Activated naive CD8-positive, alpha-beta T cell treated with anti-CD3 and anti-CD28 coated beads for 36 hours (primary cell): Measurements from ENCODE around the gene SLC22A1. TPM values are rescaled to one million over a fixed set of nuclear protein-coding genes. Genes with fewer than 3 reads are reported as not detected.

Experiments
- DNase-seq: peaks from one replicate; pipeline ENCODE4 v3.0.0; 2021
- H3K27ac Mint-ChIP-seq: one replicate; pipeline ENCODE4 v1.8.0; 2022; ENCODE audit warnings: mild to moderate bottlenecking, moderate library complexity, mixed read lengths
- H3K27me3 Mint-ChIP-seq: one replicate; pipeline ENCODE4 v1.8.0; 2022; ENCODE audit warnings: mild to moderate bottlenecking, mixed read lengths
- H3K36me3 Mint-ChIP-seq: one replicate; pipeline ENCODE4 v1.8.0; 2021; ENCODE audit warnings: mild to moderate bottlenecking, mixed read lengths
- H3K4me1 Mint-ChIP-seq: one replicate; pipeline ENCODE4 v1.8.0; 2021; ENCODE audit warnings: mixed read lengths
- H3K4me3 Mint-ChIP-seq: one replicate; pipeline ENCODE4 v1.8.0; 2022; ENCODE audit warnings: mild to moderate bottlenecking, moderate library complexity, mixed read lengths
- H3K9me3 Mint-ChIP-seq: one replicate; pipeline ENCODE4 v1.8.0; 2022; ENCODE audit warnings: mixed read lengths
- total RNA-seq, 2 experiments: library from RNA; stranded (reverse); gene quantifications; one replicate each; pipeline ENCODE4 v1.2.3, GENCODE V29; 2021

SLC22A1 gene
- under 1 TPM in 1 of 2 experiments, not detected in 1; 0.85 TPM for total RNA-seq

- H3K4me3 Mint-ChIP-seq: no peak within 1 kb of the TSS
- peaks cover 8% of the 10 kb centered on the region for H3K36me3 Mint-ChIP-seq
- no peaks in the 10 kb centered on the region for H3K4me1 Mint-ChIP-seq
- H3K9me3 Mint-ChIP-seq: no peaks in the 10 kb centered on the region
- H3K27ac Mint-ChIP-seq: no peak within 1 kb of the TSS
- H3K27me3 Mint-ChIP-seq: no peaks in the 10 kb centered on the region
- no peak for DNase-seq
These were observed at the start of gene SLC22A1 for GRCh38 chr6:160121558-160121957. Gene SLC22A1 (plus strand): TSS chr6:160121815. CDS start chr6:160121936, 121 bp downstream.

- no peak overlapping the region for H3K27ac Mint-ChIP-seq
- no peaks in the 10 kb centered on the region for H3K9me3 Mint-ChIP-seq
- no peaks in the 10 kb centered on the region for H3K27me3 Mint-ChIP-seq
- peaks cover 15% of the 10 kb centered on the region for H3K4me1 Mint-ChIP-seq
- no peak overlapping the region for H3K4me3 Mint-ChIP-seq
- H3K36me3 Mint-ChIP-seq: peaks cover 36% of the 10 kb centered on the region
- DNase-seq: no peak
These were observed 48.3 kb upstream of the SLC22A1 start for GRCh38 chr6:160073272-160073671.

- no peak overlapping the region for H3K27ac Mint-ChIP-seq
- no peaks in the 10 kb centered on the region for H3K4me1 Mint-ChIP-seq
- H3K27me3 Mint-ChIP-seq: no peaks in the 10 kb centered on the region
- no peak for DNase-seq
- no peak overlapping the region for H3K4me3 Mint-ChIP-seq
- peaks cover 26% of the 10 kb centered on the region for H3K36me3 Mint-ChIP-seq
- no peaks in the 10 kb centered on the region for H3K9me3 Mint-ChIP-seq
These were observed 45.6 kb upstream of the SLC22A1 start for GRCh38 chr6:160076009-160076408.

- no peak for DNase-seq
- Mint-ChIP-seq H3K4me3 (no peak overlapping the region), H3K27me3 (no peaks in the 10 kb centered on the region), H3K4me1 (no peaks in the 10 kb centered on the region), H3K27ac (no peak overlapping the region), H3K9me3 (no peaks in the 10 kb centered on the region), H3K36me3 (peaks cover 27% of the 10 kb centered on the region)
These were observed 44.6 kb upstream of the SLC22A1 start for GRCh38 chr6:160077024-160077423.

GRCh38 chr6:160077526-160077925, 44.1 kb upstream of the SLC22A1 start:
- H3K36me3 Mint-ChIP-seq: peaks cover 27% of the 10 kb centered on the region
- H3K9me3 Mint-ChIP-seq: no peaks in the 10 kb centered on the region

GRCh38 chr6:160078883-160079685, 42.5 kb upstream of the SLC22A1 start:
- H3K27me3 Mint-ChIP-seq: no peaks in the 10 kb centered on the region
- peaks cover 5% of the 10 kb centered on the region for H3K4me1 Mint-ChIP-seq
- H3K36me3 Mint-ChIP-seq: peaks cover 25% of the 10 kb centered on the region
- no peak overlapping the region for H3K27ac Mint-ChIP-seq
- no peak for DNase-seq
- no peaks in the 10 kb centered on the region for H3K9me3 Mint-ChIP-seq
- H3K4me3 Mint-ChIP-seq: no peak overlapping the region

More at GRCh38 chr6:160077526-160077925, 44.1 kb upstream of the SLC22A1 start:
- no peak for DNase-seq
- H3K27me3 Mint-ChIP-seq: no peaks in the 10 kb centered on the region
- no peak overlapping the region for H3K4me3 Mint-ChIP-seq
- H3K27ac Mint-ChIP-seq: no peak overlapping the region
- H3K4me1 Mint-ChIP-seq: no peaks in the 10 kb centered on the region

GRCh38 chr6:160079686-160080043, 42.0 kb upstream of the SLC22A1 start:
- Mint-ChIP-seq H3K4me3 (no peak overlapping the region), H3K9me3 (no peaks in the 10 kb centered on the region), H3K36me3 (peaks cover 27% of the 10 kb centered on the region), H3K27me3 (no peaks in the 10 kb centered on the region), H3K27ac (no peak overlapping the region), H3K4me1 (peaks cover 5% of the 10 kb centered on the region)
- no peak for DNase-seq

GRCh38 chr6:160080097-160080496, 41.5 kb upstream of the SLC22A1 start:
- Mint-ChIP-seq H3K27ac (no peak overlapping the region), H3K9me3 (no peaks in the 10 kb centered on the region), H3K4me3 (no peak overlapping the region), H3K36me3 (peaks cover 29% of the 10 kb centered on the region), H3K27me3 (no peaks in the 10 kb centered on the region), H3K4me1 (peaks cover 5% of the 10 kb centered on the region)
- no peak for DNase-seq

GRCh38 chr6:160081398-160081797, 40.2 kb upstream of the SLC22A1 start:
- peaks cover 42% of the 10 kb centered on the region for H3K36me3 Mint-ChIP-seq
- no peaks in the 10 kb centered on the region for H3K9me3 Mint-ChIP-seq
- no peak overlapping the region for H3K4me3 Mint-ChIP-seq
- H3K4me1 Mint-ChIP-seq: peaks cover 17% of the 10 kb centered on the region
- no peak for DNase-seq
- no peak overlapping the region for H3K27ac Mint-ChIP-seq
- no peaks in the 10 kb centered on the region for H3K27me3 Mint-ChIP-seq

GRCh38 chr6:160082627-160083026, 39.0 kb upstream of the SLC22A1 start:
- Mint-ChIP-seq H3K27ac (no peak overlapping the region), H3K9me3 (no peaks in the 10 kb centered on the region), H3K27me3 (no peaks in the 10 kb centered on the region), H3K4me1 (peaks cover 27% of the 10 kb centered on the region), H3K36me3 (peaks cover 48% of the 10 kb centered on the region), H3K4me3 (no peak overlapping the region)
- no peak for DNase-seq

- no peaks in the 10 kb centered on the region for H3K9me3 Mint-ChIP-seq
- no peak for DNase-seq
- no peak overlapping the region for H3K27ac Mint-ChIP-seq
- peaks cover 27% of the 10 kb centered on the region for H3K4me1 Mint-ChIP-seq
- no peaks in the 10 kb centered on the region for H3K27me3 Mint-ChIP-seq
- peaks cover 48% of the 10 kb centered on the region for H3K36me3 Mint-ChIP-seq
- H3K4me3 Mint-ChIP-seq: no peak overlapping the region
These were observed 37.3 kb upstream of the SLC22A1 start for GRCh38 chr6:160084198-160084776.

GRCh38 chr6:160085226-160085625, 36.4 kb upstream of the SLC22A1 start:
- H3K27me3 Mint-ChIP-seq: no peaks in the 10 kb centered on the region
- H3K4me3 Mint-ChIP-seq: no peak overlapping the region
- no peaks in the 10 kb centered on the region for H3K9me3 Mint-ChIP-seq
- peak overlapping the region; percentile 45 for H3K27ac Mint-ChIP-seq
- peaks cover 27% of the 10 kb centered on the region for H3K4me1 Mint-ChIP-seq
- DNase-seq: no peak
- H3K36me3 Mint-ChIP-seq: peaks cover 44% of the 10 kb centered on the region

GRCh38 chr6:160085713-160086505, 35.7 kb upstream of the SLC22A1 start:
- no peaks in the 10 kb centered on the region for H3K9me3 Mint-ChIP-seq
- peaks cover 27% of the 10 kb centered on the region for H3K4me1 Mint-ChIP-seq
- no peak for DNase-seq
- H3K27ac Mint-ChIP-seq: peak overlapping the region; percentile 45
- H3K4me3 Mint-ChIP-seq: no peak overlapping the region
- no peaks in the 10 kb centered on the region for H3K27me3 Mint-ChIP-seq
- H3K36me3 Mint-ChIP-seq: peaks cover 40% of the 10 kb centered on the region

- Mint-ChIP-seq H3K27ac (peak overlapping the region; percentile 48), H3K4me1 (peaks cover 27% of the 10 kb centered on the region), H3K27me3 (no peaks in the 10 kb centered on the region), H3K36me3 (peaks cover 36% of the 10 kb centered on the region), H3K9me3 (no peaks in the 10 kb centered on the region), H3K4me3 (no peak overlapping the region)
- DNase-seq: peak; percentile 18
These were observed 34.9 kb upstream of the SLC22A1 start for GRCh38 chr6:160086754-160087153.

GRCh38 chr6:160088069-160088783, 33.4 kb upstream of the SLC22A1 start:
- no peak overlapping the region for H3K27ac Mint-ChIP-seq
- peaks cover 41% of the 10 kb centered on the region for H3K36me3 Mint-ChIP-seq
- H3K4me3 Mint-ChIP-seq: no peak overlapping the region
- peaks cover 27% of the 10 kb centered on the region for H3K4me1 Mint-ChIP-seq
- H3K27me3 Mint-ChIP-seq: no peaks in the 10 kb centered on the region
- no peak for DNase-seq
- no peaks in the 10 kb centered on the region for H3K9me3 Mint-ChIP-seq
